HepG2 (cell line): ENCODE results near the gene SLC1A2. TPM values are rescaled to one million over a fixed set of nuclear protein-coding genes. Genes with fewer than 3 reads are reported as not detected.
A peak's percentile ranks its signal among the peaks of the same experiment; 100 is the strongest.

ENCODE experiments used
- CCDC6 ChIP-seq: sonication (generic); formaldehyde crosslinking; IDR thresholded peaks from 2 replicates; pipeline ENCODE4 v1.8.1; 2022; ENCODE audit warnings: mild to moderate bottlenecking, missing genetic modification reagents, moderate library complexity
- FOXK1 ChIP-seq: sonication (generic); formaldehyde crosslinking; IDR thresholded peaks from 2 replicates; pipeline ENCODE4 v1.4.0; 2020; ENCODE audit warnings: low read depth, missing genetic modification reagents, borderline replicate concordance
- GATA4 ChIP-seq: sonication (generic); IDR thresholded peaks from 2 replicates; pipeline ENCODE4 v1.6.1; 2016; ENCODE audit warnings: antibody characterized with exemption, low read depth, borderline replicate concordance
- GATAD2A ChIP-seq: IDR thresholded peaks from 2 replicates; pipeline ENCODE4 v1.6.1; 2016
- KDM1A ChIP-seq: IDR thresholded peaks from 2 replicates; pipeline ENCODE4 v1.6.1; 2016; ENCODE audit warnings: missing compliant biosample characterization
- MED13 ChIP-seq: sonication (generic); formaldehyde crosslinking; IDR thresholded peaks from 2 replicates; pipeline ENCODE4 v1.5.0; 2020; ENCODE audit warnings: missing genetic modification reagents
- MEIS1 ChIP-seq: sonication (generic); formaldehyde crosslinking; IDR thresholded peaks from 2 replicates; pipeline ENCODE4 v1.9.0; 2021; ENCODE audit warnings: mild to moderate bottlenecking, missing genetic modification reagents, moderate library complexity, borderline replicate concordance
- PAX8 ChIP-seq: sonication (generic); formaldehyde crosslinking; IDR thresholded peaks from 2 replicates; pipeline ENCODE4 v1.8.0; 2022; ENCODE audit warnings: mild to moderate bottlenecking, missing genetic modification reagents, borderline replicate concordance
- PHF21A ChIP-seq: sonication (generic); formaldehyde crosslinking; IDR thresholded peaks from 2 replicates; pipeline ENCODE4 v1.5.0; 2020; ENCODE audit warnings: mild to moderate bottlenecking, missing genetic modification reagents
- PRPF4 ChIP-seq: fragments of 200-400 bp; formaldehyde crosslinking; IDR thresholded peaks from 2 replicates; pipeline ENCODE4 v1.6.1; 2016; ENCODE audit warnings: low read length, low read depth; ENCODE audit not compliant: poor library complexity, severe bottlenecking
- SCMH1 ChIP-seq: sonication (generic); formaldehyde crosslinking; IDR thresholded peaks from 2 replicates; pipeline ENCODE4 v1.9.0; 2021; ENCODE audit warnings: missing genetic modification reagents, mild to moderate bottlenecking, borderline replicate concordance
- TBP ChIP-seq: sonication (generic); formaldehyde crosslinking; IDR thresholded peaks from 2 replicates; pipeline ENCODE4 v1.5.0; 2020; ENCODE audit warnings: missing genetic modification reagents
- ZBTB7A ChIP-seq: sonication (generic); formaldehyde crosslinking; IDR thresholded peaks from 2 replicates; pipeline ENCODE4 v1.8.0; 2022; ENCODE audit warnings: mild to moderate bottlenecking, missing genetic modification reagents
- ZFX ChIP-seq: sonication (generic); formaldehyde crosslinking; IDR thresholded peaks from 2 replicates; pipeline ENCODE4 v1.4.0; 2020; ENCODE audit warnings: mild to moderate bottlenecking, low read depth, missing genetic modification reagents, moderate library complexity
- ZNF180 ChIP-seq: sonication (generic); formaldehyde crosslinking; IDR thresholded peaks from 2 replicates; pipeline ENCODE4 v1.4.0; 2020; ENCODE audit warnings: low read depth, missing genetic modification reagents, borderline replicate concordance
- ZNF331 ChIP-seq: sonication (generic); formaldehyde crosslinking; IDR thresholded peaks from 2 replicates; pipeline ENCODE4 v1.4.0; 2020; ENCODE audit warnings: missing genetic modification reagents
- ZNF343 ChIP-seq: sonication (generic); formaldehyde crosslinking; IDR thresholded peaks from 2 replicates; pipeline ENCODE4 v1.4.0; 2020; ENCODE audit warnings: mild to moderate bottlenecking, missing genetic modification reagents
- ZNF350 ChIP-seq: sonication (generic); formaldehyde crosslinking; IDR thresholded peaks from 2 replicates; pipeline ENCODE4 v1.4.0; 2020; ENCODE audit warnings: mild to moderate bottlenecking, low read depth, missing genetic modification reagents, borderline replicate concordance
- ZNF354B ChIP-seq: sonication (generic); formaldehyde crosslinking; IDR thresholded peaks from 2 replicates; pipeline ENCODE4 v1.8.0; 2022; ENCODE audit warnings: mild to moderate bottlenecking, missing genetic modification reagents
- polyA plus RNA-seq, 8 experiments: library from polyadenylated mRNA; depleted of rRNA in 3 of 8; stranded (reverse) in 7 of 8; unstranded in 1 of 8; fragments of >200 nt; fragmentation: Illumina TruSeq in 4 of 8; extraction: Trizol in 4 of 8; gene quantifications; 2 replicates each; pipeline versions ENCODE4 v1.2.1 to v1.2.3, GENCODE V29; 2011 to 2016; ENCODE audit warnings: low read depth in 4 of 8, missing spikeins in 1 of 8, mixed read lengths in 1 of 8; ENCODE audit not compliant: insufficient read depth in 1 of 8
- total RNA-seq, 5 experiments: library from RNA; depleted of rRNA; stranded (reverse); fragments of >200 nt; fragmentation: Illumina TruSeq; extraction: Trizol; gene quantifications; 2 replicates each; pipeline ENCODE4 v1.2.3, GENCODE V29; 2016; ENCODE audit warnings: low read depth in 1 of 5
- TF ChIP-seq, protein P1 (sequence below): sonication (generic); formaldehyde crosslinking; IDR thresholded peaks from 2 replicates; pipeline ENCODE4 v1.4.0; 2020; ENCODE audit warnings: low read depth, mild to moderate bottlenecking, missing genetic modification reagents
- TF ChIP-seq, protein P2 (sequence below): sonication (generic); formaldehyde crosslinking; IDR thresholded peaks from 2 replicates; pipeline ENCODE4 v1.9.0; 2022; ENCODE audit warnings: low read depth, missing genetic modification reagents
- TF ChIP-seq, protein P3 (sequence below): IDR thresholded peaks from 2 replicates; pipeline ENCODE4 v1.6.1; 2012; ENCODE audit warnings: inconsistent platforms
- TF ChIP-seq, protein P4 (sequence below): sonication (generic); formaldehyde crosslinking; IDR thresholded peaks from 2 replicates; pipeline ENCODE4 v1.5.0; 2020; ENCODE audit warnings: missing genetic modification reagents, mild to moderate bottlenecking, borderline replicate concordance
- TF ChIP-seq, protein P5 (sequence below): sonication (generic); formaldehyde crosslinking; IDR thresholded peaks from 2 replicates; pipeline ENCODE4 v1.5.1; 2020; ENCODE audit warnings: missing genetic modification reagents, mild to moderate bottlenecking, borderline replicate concordance
- TF ChIP-seq, protein P6 (sequence below): sonication (generic); formaldehyde crosslinking; conservative IDR thresholded peaks from 2 replicates; pipeline ENCODE4 v1.4.0; 2020; ENCODE audit warnings: missing genetic modification reagents

SLC1A2 gene
- total and polyA plus RNA-seq, 2 of the 13 experiments (the other 11 are each of a cell fraction or from before 2014, with no cell fraction given): 23.2 to 43.2 TPM

DNA sequence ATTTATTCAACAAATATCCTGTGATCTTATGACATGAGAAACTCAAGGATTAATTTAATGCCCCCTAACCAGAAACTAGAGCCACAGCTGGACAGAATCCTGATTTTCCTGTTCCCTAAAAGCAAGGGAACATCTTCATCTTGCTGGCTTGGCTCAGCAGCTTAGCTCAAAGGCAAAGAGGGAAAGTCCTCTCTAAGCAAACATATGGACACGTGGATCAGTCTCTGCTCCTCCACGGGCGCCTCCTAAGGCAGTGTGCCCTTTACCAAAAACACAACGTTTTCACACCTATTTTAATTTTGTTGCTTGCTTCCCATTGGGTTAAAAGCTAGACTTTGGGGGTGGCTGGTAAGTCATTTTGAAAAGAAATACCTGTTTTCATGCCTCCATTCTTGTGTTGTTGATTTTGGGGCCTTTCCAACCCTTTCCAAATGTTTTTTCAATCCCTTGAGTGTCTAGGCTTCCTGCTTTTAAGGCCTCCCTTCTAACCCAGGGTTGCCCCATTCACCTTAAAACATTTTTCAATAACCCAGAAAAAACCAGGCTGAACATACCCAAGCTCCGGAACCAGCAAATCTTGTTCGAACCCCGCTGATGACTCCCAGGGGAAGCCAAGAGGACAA, 15.5 kb downstream of the SLC1A2 start (continued):
- TF ChIP-seq PRPF4: no peak
- 0 out of 2 replicates have a peak, but pooled peaks have one; percentile 32 for TF ChIP-seq MEIS1
- no peak for TF ChIP-seq SCMH1 (CRISPR knock-in tag)
- no peak for TF ChIP-seq PHF21A
- TF ChIP-seq ZNF343 (CRISPR knock-in tag): no peak
- TF ChIP-seq ZNF350 (CRISPR knock-in tag): no peak
- TF ChIP-seq, protein P1, sequence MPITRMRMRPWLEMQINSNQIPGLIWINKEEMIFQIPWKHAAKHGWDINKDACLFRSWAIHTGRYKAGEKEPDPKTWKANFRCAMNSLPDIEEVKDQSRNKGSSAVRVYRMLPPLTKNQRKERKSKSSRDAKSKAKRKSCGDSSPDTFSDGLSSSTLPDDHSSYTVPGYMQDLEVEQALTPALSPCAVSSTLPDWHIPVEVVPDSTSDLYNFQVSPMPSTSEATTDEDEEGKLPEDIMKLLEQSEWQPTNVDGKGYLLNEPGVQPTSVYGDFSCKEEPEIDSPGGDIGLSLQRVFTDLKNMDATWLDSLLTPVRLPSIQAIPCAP (CRISPR knock-in tag): no peak
- TF ChIP-seq ZNF331: no peak
- TF ChIP-seq, protein P2, sequence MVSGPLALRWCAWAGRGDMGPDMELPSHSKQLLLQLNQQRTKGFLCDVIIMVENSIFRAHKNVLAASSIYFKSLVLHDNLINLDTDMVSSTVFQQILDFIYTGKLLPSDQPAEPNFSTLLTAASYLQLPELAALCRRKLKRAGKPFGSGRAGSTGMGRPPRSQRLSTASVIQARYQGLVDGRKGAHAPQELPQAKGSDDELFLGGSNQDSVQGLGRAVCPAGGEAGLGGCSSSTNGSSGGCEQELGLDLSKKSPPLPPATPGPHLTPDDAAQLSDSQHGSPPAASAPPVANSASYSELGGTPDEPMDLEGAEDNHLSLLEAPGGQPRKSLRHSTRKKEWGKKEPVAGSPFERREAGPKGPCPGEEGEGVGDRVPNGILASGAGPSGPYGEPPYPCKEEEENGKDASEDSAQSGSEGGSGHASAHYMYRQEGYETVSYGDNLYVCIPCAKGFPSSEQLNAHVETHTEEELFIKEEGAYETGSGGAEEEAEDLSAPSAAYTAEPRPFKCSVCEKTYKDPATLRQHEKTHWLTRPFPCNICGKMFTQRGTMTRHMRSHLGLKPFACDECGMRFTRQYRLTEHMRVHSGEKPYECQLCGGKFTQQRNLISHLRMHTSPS (CRISPR knock-in tag): no peak
- TF ChIP-seq FOXK1 (CRISPR knock-in tag): no peak
- no peak for TF ChIP-seq ZNF180 (CRISPR knock-in tag)
- no peak for TF ChIP-seq CCDC6 (CRISPR knock-in tag)
- no peak for TF ChIP-seq ZBTB7A
- no peak for TF ChIP-seq KDM1A (CRISPR knock-in tag)
- TF ChIP-seq, protein P3, sequence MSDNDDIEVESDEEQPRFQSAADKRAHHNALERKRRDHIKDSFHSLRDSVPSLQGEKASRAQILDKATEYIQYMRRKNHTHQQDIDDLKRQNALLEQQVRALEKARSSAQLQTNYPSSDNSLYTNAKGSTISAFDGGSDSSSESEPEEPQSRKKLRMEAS: peak; percentile 78
- no peak for TF ChIP-seq TBP (CRISPR knock-in tag)
- no peak for TF ChIP-seq PAX8
- no peak for TF ChIP-seq MED13
- TF ChIP-seq, protein P4, sequence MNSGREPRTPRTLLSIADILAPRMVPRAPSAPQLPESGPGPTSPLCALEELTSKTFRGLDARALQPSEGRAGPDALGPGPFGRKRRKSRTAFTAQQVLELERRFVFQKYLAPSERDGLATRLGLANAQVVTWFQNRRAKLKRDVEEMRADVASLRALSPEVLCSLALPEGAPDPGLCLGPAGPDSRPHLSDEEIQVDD (CRISPR knock-in tag): no peak
- TF ChIP-seq GATAD2A (CRISPR knock-in tag): no peak
- no peak for TF ChIP-seq ZNF354B (CRISPR knock-in tag)
- TF ChIP-seq, protein P5, sequence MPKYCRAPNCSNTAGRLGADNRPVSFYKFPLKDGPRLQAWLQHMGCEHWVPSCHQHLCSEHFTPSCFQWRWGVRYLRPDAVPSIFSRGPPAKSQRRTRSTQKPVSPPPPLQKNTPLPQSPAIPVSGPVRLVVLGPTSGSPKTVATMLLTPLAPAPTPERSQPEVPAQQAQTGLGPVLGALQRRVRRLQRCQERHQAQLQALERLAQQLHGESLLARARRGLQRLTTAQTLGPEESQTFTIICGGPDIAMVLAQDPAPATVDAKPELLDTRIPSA (CRISPR knock-in tag): no peak
- TF ChIP-seq, protein P6, sequence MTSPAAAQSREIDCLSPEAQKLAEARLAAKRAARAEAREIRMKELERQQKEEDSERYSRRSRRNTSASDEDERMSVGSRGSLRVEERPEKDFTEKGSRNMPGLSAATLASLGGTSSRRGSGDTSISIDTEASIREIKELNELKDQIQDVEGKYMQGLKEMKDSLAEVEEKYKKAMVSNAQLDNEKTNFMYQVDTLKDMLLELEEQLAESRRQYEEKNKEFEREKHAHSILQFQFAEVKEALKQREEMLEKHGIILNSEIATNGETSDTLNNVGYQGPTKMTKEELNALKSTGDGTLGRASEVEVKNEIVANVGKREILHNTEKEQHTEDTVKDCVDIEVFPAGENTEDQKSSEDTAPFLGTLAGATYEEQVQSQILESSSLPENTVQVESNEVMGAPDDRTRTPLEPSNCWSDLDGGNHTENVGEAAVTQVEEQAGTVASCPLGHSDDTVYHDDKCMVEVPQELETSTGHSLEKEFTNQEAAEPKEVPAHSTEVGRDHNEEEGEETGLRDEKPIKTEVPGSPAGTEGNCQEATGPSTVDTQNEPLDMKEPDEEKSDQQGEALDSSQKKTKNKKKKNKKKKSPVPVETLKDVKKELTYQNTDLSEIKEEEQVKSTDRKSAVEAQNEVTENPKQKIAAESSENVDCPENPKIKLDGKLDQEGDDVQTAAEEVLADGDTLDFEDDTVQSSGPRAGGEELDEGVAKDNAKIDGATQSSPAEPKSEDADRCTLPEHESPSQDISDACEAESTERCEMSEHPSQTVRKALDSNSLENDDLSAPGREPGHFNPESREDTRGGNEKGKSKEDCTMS (CRISPR knock-in tag): no peak
- peak; percentile 22; the same call in 1 of the 2 replicates for TF ChIP-seq ZFX
- TF ChIP-seq GATA4: no peak
